Measurements from ENCODE around the gene HSD17B1.
"Not testable (repeated sequence)": the region's sequence is repeated elsewhere in the genome, so short reads cannot be mapped to it uniquely, and the experiment has no call there.

The HSD17B1 gene

GRCh38 chr17:42526031-42526444 lies 26.7 kb upstream of the HSD17B1 start:
- DNase-seq = no peak

- no peak for DNase-seq
Observed at GRCh38 chr17:42527932-42528331, 24.8 kb upstream of the HSD17B1 start.

- DNase-seq = no peak
Observed at GRCh38 chr17:42529061-42529460, 23.7 kb upstream of the HSD17B1 start.

- no peak for DNase-seq
Observed at GRCh38 chr17:42530952-42531454, 21.7 kb upstream of the HSD17B1 start.

- DNase-seq = peak; percentile 72
Observed at GRCh38 chr17:42531455-42532354, 21.0 kb upstream of the HSD17B1 start.

- peak; percentile 26 for DNase-seq
Observed at GRCh38 chr17:42535155-42536047, 17.3 kb upstream of the HSD17B1 start.

- DNase-seq = peak; percentile 96
Observed at GRCh38 chr17:42536048-42536371, 16.7 kb upstream of the HSD17B1 start, which contains the start of gene NAGLU. Gene NAGLU, plus strand, starts transcription at chr17:42536241. Its CDS starts 32 bp downstream, at chr17:42536273.

GRCh38 chr17:42536372-42537155 lies 16.2 kb upstream of the HSD17B1 start:
- peak; percentile 89 for DNase-seq

GRCh38 chr17:42537156-42537805 lies 15.4 kb upstream of the HSD17B1 start:
- no peak for DNase-seq

- no peak for DNase-seq
Observed at GRCh38 chr17:42537826-42538451, 14.8 kb upstream of the HSD17B1 start.

- DNase-seq = no peak
Observed at GRCh38 chr17:42538482-42538881, 14.2 kb upstream of the HSD17B1 start.

- DNase-seq = not testable (repeated sequence)
Observed at GRCh38 chr17:42540558-42540957, 12.2 kb upstream of the HSD17B1 start.

GRCh38 chr17:42541041-42541833 lies 11.5 kb upstream of the HSD17B1 start:
- DNase-seq = no peak

GRCh38 chr17:42543190-42544079 lies 9.3 kb upstream of the HSD17B1 start:
- peak; percentile 50 for DNase-seq

GRCh38 chr17:42544874-42545283 lies 7.8 kb upstream of the HSD17B1 start:
- no peak for DNase-seq

- DNase-seq = not testable (repeated sequence)
Observed at GRCh38 chr17:42545755-42546505, 6.8 kb upstream of the HSD17B1 start.

- no peak for DNase-seq
Observed at GRCh38 chr17:42547001-42547461, 5.7 kb upstream of the HSD17B1 start.

- no peak for DNase-seq
Observed at GRCh38 chr17:42547698-42548069, 5.0 kb upstream of the HSD17B1 start.

Data from left hindlimb (tissue), 1 donor.